GM18526 (cell line): ENCODE data around the gene DPYD.

Experiments used
- POLR2A ChIP-seq: IDR thresholded peaks from 3 replicates; pipeline ENCODE4 v1.6.1; 2011; ENCODE audit not compliant: insufficient read length; ENCODE audit errors: extremely low read depth

DPYD gene

DNA sequence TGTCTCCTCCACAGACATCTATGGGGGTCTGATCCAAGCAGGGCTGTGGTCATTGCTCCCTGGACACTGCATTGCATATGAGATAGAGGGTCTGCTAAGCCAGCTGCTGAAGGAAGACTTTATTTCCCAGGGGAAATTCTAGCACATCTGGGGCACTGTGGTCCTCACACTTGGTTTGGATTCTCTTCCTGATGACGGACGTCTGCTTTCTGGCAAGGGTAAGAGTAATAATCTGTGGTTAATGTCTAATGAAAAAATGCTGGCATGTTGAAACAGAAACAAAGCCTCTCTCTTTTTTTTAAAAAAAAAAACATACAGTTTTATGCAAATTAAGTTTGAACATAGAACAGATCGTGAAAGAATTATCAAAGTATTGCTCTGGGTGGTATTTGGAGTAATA lies 553.9 kb downstream of the DPYD start:
- no peak for TF ChIP-seq POLR2A

GRCh38 chr1:97365026-97365425 lies 555.8 kb downstream of the DPYD start:
- TF ChIP-seq POLR2A: no peak

DNA sequence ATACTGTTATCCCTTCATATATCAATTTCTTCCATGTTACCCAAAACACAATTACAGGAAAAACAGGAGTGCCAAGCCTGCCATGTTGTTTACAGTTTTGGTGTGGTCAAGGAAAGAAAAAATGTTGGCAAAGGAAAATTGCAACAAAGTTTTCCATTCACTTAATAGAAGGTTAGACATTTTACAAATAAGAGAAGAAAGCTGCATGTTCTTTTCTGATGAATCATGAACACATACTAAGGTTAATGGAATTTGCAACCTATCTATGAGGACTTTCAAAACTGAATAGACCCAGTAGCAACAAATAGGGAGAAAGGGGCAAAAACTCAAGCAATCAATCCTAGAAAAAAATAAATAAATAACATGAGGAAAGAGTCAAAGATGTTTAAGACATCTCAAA lies 556.7 kb downstream of the DPYD start:
- no peak for TF ChIP-seq POLR2A

- TF ChIP-seq POLR2A: no peak
Observed at GRCh38 chr1:97356309-97356708, 564.5 kb downstream of the DPYD start.

- no peak for TF ChIP-seq POLR2A
Observed at GRCh38 chr1:97352936-97353382, 567.9 kb downstream of the DPYD start.

GRCh38 chr1:97351846-97352245 lies 569.0 kb downstream of the DPYD start:
- TF ChIP-seq POLR2A: no peak

DNA sequence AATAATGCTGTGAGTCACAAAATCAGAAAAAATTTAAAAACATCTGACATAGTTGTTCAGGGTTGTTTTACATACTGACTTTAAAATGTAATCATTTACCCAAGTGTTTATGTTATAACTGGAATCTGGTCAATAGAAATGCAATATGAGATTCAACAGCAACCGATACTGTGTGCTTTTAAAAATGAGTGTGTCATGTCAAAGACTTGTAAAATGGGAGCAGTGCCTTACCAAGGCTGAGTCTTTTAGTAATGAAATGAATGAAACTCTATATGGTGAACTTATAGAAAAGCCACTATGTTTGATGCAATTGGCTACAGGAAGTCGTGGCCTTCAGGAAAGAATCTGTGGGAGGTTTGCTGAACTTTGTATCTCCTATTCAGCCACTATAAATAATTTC lies 570.2 kb downstream of the DPYD start:
- no peak for TF ChIP-seq POLR2A

- TF ChIP-seq POLR2A: no peak
Observed at GRCh38 chr1:97350241-97350640, 570.6 kb downstream of the DPYD start.

DNA sequence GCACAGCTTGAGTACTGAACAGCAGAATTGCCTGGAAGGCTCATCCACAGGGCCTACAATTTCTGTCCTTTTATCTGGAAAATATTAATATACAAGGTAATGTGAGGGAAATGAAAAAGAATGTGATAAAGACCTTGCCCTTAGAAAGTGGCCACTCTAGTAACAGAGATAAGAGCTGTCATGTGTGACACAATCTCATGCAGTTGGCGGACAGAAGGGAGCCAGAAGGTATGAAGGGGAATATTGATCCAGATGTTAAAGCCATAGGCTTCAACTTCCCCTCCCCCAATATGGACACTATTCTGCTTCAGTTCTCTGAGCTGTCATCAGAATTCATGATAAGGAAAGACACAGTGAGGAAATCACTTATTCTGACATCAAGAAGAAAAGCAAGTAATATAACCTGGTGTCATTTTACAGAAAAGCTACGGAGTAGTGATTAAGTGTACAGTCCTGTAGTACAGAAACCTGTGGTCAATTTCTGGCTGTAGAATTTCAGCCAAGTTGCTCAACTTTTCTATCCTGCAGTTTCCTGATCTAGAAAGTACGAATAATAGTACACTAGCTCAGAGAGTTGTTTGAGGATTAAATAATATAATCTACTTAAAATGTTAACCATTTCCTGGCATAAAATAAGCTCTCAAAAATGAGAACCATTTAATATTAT lies 572.1 kb downstream of the DPYD start:
- TF ChIP-seq POLR2A: no peak

GRCh38 chr1:97340951-97341350 lies 579.9 kb downstream of the DPYD start:
- TF ChIP-seq POLR2A: no peak

- no peak for TF ChIP-seq POLR2A
Observed at GRCh38 chr1:97338347-97338746, 582.5 kb downstream of the DPYD start.

GRCh38 chr1:97337250-97338030 lies 583.4 kb downstream of the DPYD start:
- no peak for TF ChIP-seq POLR2A

- TF ChIP-seq POLR2A: no peak
Observed at GRCh38 chr1:97334454-97334853, 586.4 kb downstream of the DPYD start.

DNA sequence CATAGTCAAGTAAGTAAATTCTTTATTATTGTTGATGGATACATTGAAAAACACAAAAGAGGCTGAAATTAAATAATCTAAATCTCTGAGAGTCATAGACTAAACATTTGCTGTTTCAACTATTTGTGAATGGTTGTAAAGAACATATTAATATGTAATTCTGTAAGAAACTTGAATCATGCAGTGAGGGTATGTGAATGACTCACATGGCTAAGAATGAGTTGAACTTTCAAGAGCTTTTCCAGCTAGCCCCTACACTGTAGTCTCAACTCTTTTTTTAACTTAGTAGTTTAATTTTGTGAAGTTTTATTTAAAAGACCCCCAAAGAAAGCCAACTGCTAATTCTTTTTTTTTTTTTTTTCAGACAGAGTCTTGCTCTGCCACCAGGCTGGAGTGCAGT lies 588.1 kb downstream of the DPYD start:
- TF ChIP-seq POLR2A: no peak

GRCh38 chr1:97331165-97331564 lies 589.7 kb downstream of the DPYD start:
- no peak for TF ChIP-seq POLR2A

DNA sequence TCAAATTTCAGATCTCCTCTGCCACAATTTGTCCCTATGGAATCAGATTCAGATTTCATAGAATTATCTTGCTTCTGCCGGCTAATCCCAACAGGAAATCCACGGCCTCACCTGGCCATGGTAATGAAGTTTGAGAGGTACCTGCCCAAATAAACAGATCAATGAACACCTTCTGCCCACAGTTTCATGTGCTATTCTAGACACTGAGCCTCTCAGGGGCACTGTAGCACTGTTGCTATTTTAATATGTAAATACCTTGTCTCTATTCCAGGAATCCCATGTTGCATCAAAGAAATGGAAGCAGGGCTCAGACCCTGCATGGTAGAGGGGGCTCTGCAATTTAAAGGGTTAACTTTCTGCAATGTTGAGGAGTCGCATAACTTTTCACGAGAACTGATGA lies 606.1 kb downstream of the DPYD start:
- no peak for TF ChIP-seq POLR2A

DNA sequence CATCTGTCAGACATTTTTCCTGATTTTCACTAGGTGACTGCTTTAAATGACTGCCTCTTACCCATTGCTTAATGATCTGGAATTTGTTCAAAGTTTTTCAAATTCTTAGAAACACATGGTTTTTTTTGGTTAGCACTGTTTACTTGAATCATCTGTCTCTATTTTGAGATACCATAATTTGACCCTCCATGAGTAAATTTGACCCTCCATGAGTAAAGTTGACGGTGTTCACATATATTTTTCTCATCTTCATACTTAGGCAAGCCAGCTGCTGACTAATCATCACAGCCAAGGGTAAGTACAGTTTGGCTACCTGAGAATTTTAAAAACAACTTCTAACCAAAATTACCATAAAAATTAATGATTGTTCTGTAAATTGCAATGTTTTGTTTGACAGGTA lies 612.7 kb downstream of the DPYD start:
- no peak for TF ChIP-seq POLR2A

DNA sequence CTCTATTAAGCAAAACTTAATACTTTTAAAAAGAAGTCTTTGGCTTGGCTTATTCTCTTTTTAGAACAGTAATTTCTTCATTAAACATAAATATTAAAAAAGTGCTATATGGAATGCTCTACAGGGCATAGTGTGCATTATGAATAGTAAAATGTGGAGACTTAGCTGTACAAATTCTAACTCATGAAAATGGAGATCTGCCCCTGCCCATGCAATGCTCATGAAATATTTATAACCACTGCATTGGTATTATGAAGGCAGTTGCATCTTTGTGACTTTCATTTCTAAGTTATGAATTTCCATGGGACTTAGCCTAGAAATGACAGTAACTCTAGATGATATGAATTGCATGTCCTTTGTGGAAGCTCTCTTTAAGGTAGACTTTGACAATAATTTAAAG lies 613.3 kb downstream of the DPYD start:
- no peak for TF ChIP-seq POLR2A
